HG03469 (cell line): ENCODE results near the gene CCM2L.

Experiments
- ATAC-seq: cut with Tn5 transposase; IDR thresholded peaks from one replicate; pipeline ENCODE4 v1.9.1; 2021; ENCODE audit warnings: mild to moderate bottlenecking, moderate library complexity, moderate number of reproducible peaks; ENCODE audit not compliant: unreplicated experiment

The CCM2L gene

DNA sequence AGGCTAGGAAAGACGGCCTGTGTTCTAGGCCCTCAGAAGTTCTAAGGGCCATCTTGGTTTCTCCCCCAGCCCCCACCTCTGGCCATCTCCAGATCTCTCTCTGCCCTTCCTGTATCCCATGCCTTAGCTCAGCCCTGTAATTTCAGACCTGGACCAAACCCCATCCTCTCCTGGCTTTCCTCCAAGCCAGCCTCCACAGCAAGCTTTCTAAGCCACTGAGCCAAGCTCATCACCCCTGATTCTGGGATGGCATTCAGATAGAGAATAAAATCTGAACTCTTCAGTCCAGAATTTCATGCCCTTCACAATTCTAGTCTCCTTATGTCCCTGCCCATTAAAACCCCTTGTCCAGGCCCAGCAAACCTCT, 18.9 kb upstream of the CCM2L start:
- no peak for ATAC-seq

DNA sequence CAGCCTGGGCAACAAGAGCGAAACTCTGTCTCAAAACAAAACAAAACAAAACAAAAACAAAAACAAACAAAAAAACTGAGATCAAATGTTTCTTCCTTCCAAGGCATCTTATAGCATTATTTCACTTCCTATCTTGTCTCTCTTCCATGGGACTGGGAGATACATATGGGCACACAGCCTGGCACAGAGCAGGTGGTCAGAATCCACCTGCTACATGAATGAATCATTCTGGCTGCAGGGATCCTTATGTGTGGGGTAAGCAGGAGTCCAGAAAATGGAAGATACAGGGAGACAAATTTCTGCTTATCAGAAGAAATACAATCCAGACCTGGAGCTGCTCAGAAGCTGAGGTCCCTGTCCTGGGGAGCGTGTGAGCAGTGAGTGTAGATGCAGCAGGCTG, 18.2 kb upstream of the CCM2L start:
- ATAC-seq: no peak

DNA sequence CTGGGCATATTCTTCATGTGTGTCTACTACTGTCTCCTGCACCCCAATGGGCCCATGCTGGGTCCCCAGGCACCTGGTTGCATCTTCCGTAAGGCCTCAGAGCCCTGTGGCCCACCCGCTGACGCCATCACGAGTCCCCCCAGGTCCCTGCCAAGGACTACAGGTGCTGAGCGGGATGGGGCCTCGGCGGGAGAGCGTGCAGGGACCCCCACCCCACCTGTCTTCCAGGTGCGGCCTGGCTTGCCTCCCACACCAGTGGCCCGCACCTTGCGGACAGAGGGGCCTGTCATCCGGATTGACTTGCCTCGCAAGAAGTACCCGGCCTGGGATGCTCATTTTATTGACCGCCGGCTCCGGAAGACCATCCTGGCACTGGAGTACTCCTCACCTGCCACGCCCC, 13.2 kb upstream of the CCM2L start:
- no peak for ATAC-seq

DNA sequence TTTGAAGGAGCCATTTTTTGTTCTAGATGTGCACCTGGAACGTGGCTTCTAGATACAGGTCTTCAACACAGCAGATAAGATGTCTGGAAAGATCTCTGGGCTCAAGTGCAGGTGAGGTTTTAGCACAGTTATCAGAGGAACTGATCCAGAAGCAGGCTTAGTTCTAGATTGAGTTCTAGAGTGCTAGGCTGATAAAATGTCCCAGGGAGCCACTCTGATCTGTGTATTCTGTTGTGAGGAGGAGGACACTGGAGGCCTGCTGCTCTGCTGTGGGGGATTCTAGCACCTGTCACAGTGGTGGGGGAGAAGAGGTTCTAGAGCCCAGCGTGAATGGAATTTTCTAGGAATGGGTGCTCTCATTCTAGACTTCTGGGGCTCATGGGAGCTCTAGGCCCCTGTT, 12.0 kb upstream of the CCM2L start:
- ATAC-seq: no peak

DNA sequence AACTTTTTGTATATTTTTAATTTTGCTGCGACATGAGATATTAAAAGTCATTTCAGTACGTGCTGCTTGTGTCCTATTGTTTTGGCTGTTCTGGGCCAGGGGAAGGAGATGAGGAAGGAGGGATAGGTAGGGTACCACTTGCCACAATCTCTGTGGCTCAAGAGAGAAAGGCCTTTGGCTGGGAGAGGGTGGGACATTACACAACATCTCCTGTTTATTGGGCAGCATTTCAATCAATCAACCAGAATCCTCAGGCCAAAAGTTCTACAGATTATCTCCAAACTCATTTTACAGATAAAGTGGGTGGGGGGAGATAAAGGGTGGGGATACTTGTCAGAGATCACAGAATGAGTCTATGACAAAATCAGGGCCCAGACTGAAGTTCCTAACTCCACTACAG, 6.9 kb upstream of the CCM2L start:
- no peak for ATAC-seq

DNA sequence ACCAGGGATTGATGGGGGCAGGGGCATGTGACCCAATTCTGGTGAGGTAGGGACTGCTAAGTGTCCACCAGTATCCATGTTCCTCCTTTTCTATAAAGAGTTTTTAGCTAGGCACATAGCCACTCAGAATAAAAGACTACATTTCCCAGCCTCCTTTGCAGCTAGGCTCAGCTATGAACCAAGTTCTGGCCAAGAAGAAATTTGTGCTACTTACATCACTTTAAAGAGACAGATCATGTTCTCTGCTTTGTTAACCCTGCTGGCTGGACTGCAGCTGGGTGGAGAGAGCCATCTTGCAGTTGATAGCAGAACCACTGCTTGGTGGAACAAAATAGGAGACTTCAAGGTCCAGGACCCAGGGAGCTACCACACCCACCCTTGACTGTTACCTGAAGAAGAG, 5.3 kb upstream of the CCM2L start:
- ATAC-seq: no peak

DNA sequence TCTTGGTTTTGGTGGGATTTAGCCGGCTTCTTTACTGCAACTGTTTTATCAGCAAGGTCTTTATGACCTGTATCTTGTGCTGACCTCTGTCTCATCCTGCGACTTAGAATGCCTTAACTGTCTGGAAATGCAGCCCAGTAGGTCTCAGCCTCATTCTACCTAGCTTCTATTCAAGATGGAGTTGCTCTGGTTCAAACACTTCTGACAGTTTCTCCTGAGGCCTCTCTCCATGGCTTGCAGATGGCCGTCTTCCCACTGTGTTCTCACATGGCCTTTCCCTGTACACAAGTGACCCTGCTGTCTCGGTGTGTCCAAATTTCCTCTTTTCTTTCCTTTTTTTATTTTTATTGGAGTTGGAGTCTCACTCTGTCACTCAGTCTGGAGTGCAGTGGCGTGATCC, 4.2 kb upstream of the CCM2L start:
- no peak for ATAC-seq

DNA sequence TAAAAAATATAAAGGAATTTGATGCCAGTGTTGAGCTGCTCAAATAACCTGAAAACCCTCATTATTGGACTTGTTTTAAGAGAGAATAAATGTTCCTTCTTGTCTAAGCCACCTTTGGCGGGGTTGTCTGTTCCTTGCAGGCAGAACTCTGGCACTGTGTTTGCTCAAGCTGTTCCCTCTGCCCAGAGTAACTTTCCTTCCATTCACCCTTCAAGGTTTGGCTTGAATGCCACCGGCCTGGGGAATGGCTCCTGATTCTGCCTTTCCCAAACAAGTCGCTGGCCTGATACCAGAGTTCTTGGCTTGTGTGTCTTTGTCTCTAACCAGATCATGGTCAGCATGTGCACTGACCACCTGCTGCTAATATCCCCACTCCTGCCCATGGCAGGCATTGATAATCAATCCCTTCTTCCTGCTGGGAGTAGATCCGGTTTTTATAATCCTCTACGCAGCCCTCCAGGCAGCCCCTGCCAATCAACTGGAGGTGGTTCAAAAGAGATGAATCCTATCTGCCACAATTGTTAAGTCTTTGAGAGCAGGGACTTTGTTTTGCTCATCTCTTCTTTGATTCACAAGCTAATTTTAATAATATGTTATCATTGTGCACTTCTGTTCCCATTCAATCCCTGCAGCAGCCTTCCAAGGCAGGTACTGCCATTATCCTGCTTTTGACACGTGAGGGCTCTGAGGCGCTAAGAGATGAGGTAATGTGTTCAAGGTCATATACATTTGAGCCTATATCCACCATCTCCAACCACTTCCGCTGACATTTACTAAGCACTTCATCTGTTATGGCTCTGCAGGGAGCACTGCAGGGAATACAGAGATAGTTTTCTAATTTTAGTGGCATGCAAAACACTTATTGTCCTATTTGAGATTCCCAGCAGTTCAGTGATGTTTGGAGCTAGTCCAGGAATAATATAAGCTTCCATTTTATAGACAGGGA, 3.1 kb upstream of the CCM2L start:
- no peak for ATAC-seq

DNA sequence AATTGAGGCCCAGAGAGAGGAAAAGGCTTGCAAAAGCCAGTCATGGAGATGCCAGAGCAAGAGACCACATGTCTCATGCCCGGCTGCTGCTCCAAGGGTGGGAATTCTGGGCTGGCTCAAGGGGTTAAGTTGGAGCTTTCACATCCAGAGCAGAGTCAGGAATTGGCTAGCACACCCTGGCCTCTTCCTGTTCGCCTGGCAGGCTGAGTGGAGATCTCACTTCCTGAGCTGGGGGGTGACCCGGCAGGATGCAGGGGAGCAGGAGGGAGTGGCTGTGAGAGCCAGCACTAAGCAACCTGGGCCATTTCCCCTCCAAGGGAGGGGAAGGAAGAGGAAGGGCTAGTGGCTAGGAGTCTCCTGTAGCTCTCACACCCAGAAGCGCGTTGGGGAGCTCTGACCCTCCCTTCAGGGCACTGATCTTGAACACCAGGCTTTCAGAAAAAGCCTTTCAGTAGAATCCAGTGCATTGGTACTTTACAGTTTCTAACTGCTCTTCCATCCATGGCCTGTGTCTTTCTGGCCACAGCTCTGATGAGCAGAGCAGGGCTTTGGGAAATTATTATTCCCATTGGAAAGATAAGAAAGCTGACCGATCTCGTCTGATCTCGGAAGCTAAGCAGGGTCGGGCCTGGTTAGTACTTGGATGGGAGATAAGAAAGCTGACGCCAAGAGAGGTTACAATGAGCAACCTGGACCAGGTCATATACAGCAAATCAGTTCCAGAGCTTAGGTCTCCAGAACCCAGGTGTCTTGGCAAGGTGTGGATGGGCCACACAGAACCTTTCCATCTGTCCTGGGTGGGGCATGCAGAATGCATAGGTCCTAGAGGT, 2.2 kb upstream of the CCM2L start:
- no peak for ATAC-seq

DNA sequence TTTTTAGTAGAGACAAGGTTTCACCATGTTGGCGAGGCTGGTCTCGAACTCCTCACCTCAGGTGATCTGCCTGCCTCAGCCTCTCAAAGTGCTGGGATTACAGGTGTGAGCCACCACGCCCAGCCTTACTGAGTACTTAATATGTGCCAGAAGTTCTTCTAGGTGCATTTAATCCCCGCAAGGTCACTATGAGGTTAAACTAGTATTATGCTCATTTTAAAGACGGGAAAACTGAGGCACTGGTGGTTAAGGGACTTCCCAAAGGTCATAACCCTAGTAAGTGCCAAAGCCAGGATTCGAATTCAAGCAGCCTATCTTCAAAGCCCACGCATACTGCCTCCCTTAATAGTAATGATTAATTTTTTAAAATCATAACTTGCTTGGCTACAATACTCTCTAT, 674 bp upstream of the CCM2L start:
- ATAC-seq: no peak

DNA sequence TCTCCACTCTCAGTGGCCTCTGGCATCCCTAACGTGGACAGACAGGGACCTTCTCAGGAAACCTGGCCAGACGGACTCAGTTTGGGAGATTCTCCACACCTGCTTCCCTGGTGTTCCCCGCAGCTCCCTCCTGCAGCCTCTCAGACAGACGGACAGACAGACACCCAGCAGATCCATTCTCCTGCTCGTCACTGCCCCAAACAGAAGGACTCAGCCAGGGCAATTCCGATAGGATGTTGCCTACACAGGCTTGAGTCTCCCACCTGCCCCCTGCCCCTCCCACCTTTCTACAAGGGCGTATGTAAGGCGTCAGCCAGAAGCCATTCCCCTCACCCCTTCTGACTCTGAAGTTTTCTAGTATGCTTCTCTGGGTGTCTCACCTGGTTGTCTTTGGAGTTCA, 428 bp downstream of the CCM2L start:
- ATAC-seq: no peak

DNA sequence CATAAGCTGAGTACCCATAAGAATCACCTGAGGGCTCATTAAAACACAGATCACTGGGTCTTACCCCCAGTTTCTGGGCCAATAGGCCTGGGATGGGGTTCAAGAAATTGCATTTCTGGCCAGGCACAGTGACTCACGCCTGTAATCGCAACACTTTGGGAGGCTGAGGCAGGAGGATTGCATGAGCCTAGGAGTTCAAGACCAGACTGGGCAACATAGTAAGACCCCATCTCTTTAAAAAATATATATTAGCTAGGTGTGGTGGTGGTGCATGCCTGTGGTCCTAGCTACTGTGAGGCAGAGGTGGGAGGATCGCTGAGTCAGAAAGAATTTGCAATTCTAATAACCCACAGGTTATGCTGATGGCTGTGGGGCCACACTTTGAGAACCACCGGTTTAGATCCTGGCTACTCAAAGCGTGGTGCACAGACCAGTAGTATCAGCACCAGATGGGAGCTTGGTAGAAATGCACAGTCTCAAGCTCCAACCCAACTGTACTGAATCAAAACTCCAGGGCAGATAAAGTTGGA, 2.0 kb downstream of the CCM2L start:
- ATAC-seq: no peak

DNA sequence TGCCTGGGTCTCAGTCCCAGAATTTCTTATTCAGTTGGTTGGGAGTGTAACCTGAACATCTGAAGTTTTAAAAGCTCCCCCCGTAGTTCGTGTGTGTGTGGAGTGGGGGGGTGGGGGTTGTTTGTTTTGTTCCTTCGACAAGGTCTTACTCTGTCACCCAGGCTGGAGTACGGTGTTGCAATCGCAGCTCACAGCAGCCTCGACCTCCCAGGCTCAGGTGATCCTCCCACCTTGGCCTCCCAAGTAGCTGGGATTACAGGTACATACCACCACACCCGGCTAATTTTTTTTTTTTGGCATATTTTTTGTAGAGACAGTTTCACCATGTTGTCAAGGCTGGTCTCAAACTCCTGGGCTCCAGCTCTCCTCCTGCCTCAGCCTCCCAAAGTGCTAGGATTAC, 3.1 kb downstream of the CCM2L start:
- no peak for ATAC-seq

DNA sequence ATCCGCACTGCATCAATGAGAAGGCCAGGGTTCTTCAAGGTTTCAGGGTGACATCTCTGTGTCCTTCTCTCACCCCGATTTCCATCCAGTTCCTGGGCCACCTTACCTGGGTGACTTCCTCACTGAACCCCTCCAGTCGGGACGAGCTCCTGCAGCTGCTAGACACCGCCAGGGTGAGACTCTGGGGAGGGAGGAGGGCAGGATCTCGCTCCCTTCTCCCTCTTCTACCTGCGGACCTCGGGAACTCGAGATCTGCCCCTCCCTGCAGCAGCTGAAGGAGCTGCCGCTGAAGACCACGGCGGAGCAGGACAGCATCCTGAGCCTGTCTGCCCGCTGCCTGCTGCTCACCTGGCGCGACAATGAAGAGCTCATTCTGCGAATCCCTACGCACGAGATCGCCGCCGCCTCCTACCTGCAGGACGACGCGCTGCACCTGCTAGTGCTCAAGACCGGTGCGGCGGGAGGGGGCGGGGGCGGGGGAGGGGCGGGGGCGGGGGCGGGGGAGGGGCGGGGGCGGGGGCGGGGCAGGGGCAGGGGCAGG, 7.5 kb downstream of the CCM2L start:
- no peak for ATAC-seq

DNA sequence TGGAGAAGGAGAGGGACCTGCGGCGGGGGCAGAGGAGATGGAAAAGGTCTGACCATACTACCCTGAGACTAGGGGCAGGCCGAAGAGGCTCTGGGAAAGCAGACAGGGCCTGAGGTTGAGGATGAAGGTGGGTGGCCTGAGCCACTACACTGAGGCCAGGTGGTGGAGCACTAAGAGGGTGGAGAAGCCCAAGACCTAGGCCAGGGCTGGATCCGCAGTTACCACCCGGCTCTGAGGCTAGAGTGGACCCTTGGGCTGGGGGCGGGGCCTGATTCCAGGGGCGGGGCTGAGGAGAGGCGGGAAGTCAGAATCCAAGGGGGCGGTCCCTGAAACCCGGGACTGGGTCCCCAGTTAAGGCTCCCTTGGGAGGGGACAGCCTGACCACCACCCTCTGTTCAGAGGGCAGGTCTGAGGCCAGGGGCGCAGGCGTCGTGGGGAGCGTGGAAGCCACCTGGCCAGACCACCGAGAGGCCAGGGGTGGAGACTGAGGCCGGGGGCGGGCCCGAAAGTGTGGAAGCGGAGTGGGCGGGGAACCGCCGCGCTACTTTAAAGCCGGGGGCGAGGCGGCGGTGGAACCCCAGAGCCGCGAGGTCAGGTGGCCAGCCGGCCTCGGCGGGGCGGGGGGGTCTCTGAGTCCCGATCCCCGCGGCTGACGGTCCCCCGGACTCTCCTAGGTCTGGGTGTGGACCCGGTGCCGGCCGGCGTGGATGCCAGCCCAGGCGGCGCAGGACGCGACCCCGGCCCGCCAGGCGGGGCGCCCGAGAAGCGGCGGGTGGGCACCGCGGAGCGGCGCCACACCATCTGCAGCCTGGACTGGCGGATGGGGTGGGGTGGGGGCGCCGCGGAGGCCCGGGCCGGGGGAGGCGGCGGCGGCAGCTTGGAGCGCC, 8.3 kb downstream of the CCM2L start:
- ATAC-seq: no peak

DNA sequence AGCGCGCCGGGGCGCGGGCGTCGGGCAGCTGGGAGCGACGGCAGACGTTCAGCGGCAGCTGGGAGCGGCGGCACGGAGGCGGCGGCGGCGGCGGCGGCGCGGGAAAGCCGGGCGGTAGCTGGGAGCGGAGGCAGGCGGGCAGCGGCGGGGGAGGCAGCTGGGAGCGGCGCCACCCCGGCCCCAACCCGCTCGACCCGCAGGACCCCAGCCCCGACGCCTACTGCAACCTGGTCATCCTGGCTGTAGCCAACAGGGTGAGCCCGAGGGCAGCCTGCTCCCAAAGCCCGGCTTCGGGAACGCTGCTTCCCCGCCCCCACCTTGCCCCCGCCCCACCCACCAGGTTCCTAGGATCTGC, 8.9 kb downstream of the CCM2L start:
- no peak for ATAC-seq

DNA sequence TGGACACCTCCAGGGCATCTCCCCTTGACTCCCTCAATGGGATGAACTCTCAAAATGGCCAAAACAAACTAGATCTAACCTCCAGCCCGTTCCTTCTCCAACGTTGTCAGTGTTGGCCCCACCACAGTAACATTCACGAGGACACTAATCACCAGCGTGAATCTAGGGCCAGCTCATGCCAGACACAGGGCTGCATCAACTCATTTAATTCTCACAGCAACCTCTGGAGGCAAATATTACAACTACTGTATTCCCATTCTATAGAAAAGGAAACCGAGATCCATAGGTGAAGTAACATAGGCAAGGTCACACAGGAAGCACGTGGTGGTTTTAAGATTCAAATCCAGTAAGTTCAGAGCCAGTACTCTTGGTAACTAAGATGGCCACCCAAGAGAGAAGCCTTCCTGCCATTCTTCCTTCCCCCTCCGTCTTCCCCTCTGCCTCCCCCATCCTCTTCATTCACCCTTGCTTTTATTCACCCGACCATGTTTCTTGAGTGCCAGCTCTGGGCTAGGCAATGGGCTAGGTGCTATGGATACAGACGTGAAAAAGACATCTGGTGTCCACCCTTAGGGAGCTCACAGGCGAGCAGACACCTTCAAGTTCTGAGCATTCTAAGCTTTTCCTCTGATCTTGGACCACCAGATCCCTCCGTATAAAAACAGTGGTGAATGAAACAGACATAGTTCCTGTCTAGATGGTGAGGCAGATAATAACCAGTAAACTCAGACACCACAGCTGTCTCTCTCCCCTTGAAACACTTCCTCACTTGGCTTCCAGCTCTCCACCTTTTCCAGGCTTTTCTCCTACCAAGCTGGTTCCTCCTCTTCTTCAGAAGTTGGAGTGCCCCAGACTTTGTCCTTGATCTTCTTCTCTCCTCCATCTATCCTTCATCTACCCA, 9.6 kb downstream of the CCM2L start:
- no peak for ATAC-seq

DNA sequence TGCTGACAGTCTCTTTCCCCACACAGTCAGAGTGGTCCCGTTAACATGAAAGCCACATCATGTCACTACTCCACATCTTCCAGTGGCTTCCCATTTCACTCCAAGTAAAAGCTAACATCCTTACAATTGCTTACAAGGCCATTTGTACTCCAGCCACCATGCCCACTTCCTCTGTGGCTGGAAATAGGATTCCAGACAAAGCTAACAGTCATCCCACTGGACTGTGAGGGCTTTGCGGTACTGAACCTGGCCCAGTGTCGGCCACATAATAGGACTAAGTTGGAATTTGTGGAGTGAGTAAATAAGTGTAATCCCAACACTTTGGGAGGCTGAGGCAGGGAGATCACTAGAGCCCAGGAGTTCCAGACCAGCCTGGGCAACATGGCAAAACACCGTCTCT, 10.9 kb downstream of the CCM2L start:
- ATAC-seq: no peak

DNA sequence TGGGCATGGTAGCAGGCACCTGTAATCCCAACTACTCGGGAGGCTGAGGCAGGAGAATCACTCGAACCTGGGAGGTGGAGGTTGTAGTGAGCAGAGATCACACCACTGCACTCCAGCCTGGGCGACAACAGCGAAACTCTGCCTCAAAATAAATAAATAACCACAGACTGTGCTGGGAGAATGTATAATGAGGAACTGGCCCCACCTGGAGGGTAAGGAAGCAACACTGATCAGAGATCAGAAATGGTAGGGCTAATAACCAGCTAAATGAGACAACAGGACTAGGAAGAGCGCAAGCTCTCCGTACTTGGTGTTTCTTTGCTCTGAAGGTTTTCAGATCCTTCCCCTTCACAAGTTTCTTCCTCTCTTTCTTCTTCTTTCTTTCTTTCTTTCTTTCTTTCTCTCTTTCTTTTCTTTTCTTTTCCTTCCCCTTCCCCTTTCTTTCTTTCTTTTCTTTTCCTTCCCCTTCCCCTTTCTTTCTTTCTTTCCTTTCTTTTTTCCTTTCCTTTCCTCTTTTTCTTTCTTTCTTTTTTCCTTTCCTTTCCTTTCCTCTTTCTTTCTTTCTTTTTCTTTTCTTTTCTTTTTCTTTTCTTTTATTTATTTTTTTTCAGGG, 14.6 kb downstream of the CCM2L start:
- ATAC-seq: no peak
